Tibial nerve (tissue), 3 donors: ENCODE results near the gene GSX2.

ENCODE experiments used
- CTCF ChIP-seq, 5 experiments: fragments of 200-600 bp in 3 of 5; fragments of 450-650 bp in 2 of 5; sonication (generic) in 3 of 5; IDR thresholded peaks; one replicate each; pipeline ENCODE4 v1.5.1; 2016 to 2019; ENCODE audit warnings: antibody characterized with exemption in 5 of 5, mild to moderate bottlenecking in 3 of 5, moderate library complexity in 2 of 5
- POLR2A ChIP-seq, 2 donors: fragments of 450-650 bp; IDR thresholded peaks; one replicate each; pipeline ENCODE4 v1.6.1; 2017; ENCODE audit warnings: antibody characterized with exemption in 2 of 2, mild to moderate bottlenecking in 2 of 2, moderate library complexity in 2 of 2

GRCh38 chr4:54118850-54119589 is 19.1 kb downstream of the GSX2 start:
- TF ChIP-seq CTCF (IDR thresholded peaks at IDR 0.05) (no peak), POLR2A (IDR thresholded peaks at IDR 0.05) (no peak)
